Stomach (tissue), 9 donors: ENCODE data around the gene ZBTB2. TPM values are rescaled to one million over a fixed set of nuclear protein-coding genes. Genes with fewer than 3 reads are reported as not detected.
"Not testable (repeated sequence)": the region's sequence is repeated elsewhere in the genome, so short reads cannot be mapped to it uniquely, and the experiment has no call there.

ENCODE experiments used
- DNase-seq, 2 donors: peaks; one replicate each; pipeline versions ENCODE4 v3.0.0 to v3.0.0-alpha.2; 2013 to 2019
- H3K27ac ChIP-seq, 5 donors: fragments of 200-600 bp in 4 of 5; sonication (generic) in 4 of 5; one replicate each; pipeline ENCODE4 v1.5.1; 2013 to 2019; ENCODE audit warnings: mild to moderate bottlenecking in 1 of 5, moderate library complexity in 1 of 5
- H3K27me3 ChIP-seq, 3 donors: fragments of 200-600 bp; sonication (generic); one replicate each; pipeline ENCODE4 v1.5.1; 2017 to 2019; ENCODE audit warnings: mixed run types in 1 of 3
- H3K36me3 ChIP-seq, 4 donors: fragments of 200-600 bp; sonication (generic); 1 replicate in 3 of 4; 2 replicates in 1 of 4; pipeline ENCODE4 v1.5.1; 2016 to 2019
- H3K4me1 ChIP-seq, 4 donors: fragments of 200-600 bp; sonication (generic); one replicate each; pipeline ENCODE4 v1.5.1; 2016 to 2019
- H3K4me3 ChIP-seq, 4 donors: fragments of 200-600 bp; sonication (generic) in 3 of 4; one replicate each; pipeline ENCODE4 v1.5.1; 2016 to 2019; ENCODE audit warnings: mild to moderate bottlenecking in 1 of 4
- H3K9me3 ChIP-seq, 4 donors: fragments of 200-600 bp; sonication (generic); one replicate each; pipeline ENCODE4 v1.5.1; 2016 to 2019
- EP300 ChIP-seq: sonication (generic); formaldehyde crosslinking; IDR thresholded peaks from one replicate; pipeline ENCODE4 v1.6.1; 2017; ENCODE audit warnings: antibody characterized with exemption
- POLR2A ChIP-seq, 4 donors: fragments of 450-650 bp; IDR thresholded peaks; one replicate each; pipeline ENCODE4 v1.6.1; 2016; ENCODE audit warnings: antibody characterized with exemption in 4 of 4, control low read depth in 2 of 4, mild to moderate bottlenecking in 1 of 4, moderate library complexity in 1 of 4
- POLR2AphosphoS5 ChIP-seq, 3 donors: sonication (generic); formaldehyde crosslinking; IDR thresholded peaks; one replicate each; pipeline ENCODE4 v1.6.1; 2016; ENCODE audit warnings: antibody characterized with exemption in 3 of 3
- WGBS, 5 donors: extraction: QIAGEN DNeasy Blood & Tissue Kit in 3 of 5; methylation state at CpG; one replicate each; pipeline versions ENCODE4 v1.1.5 to v1.1.7; 2013 to 2018; 5-methylcytosine and 5-hydroxymethylcytosine counted together
- intact Hi-C: fragments of 100-400 bp; cut with DNase I; formaldehyde crosslinking; loops from one replicate; pipeline ENCODE4 v1.15.1; 2023; ENCODE audit warnings: low total_unique reads
- polyA plus RNA-seq, 3 donors: library from polyadenylated mRNA; stranded (reverse); fragments of 200-250 nt; gene quantifications; one replicate each; pipeline ENCODE4 v1.2.3, GENCODE V29; 2013
- total RNA-seq, 5 donors: library from RNA; depleted of rRNA; stranded (reverse); fragments of >200 nt; gene quantifications; one replicate each; pipeline versions ENCODE4 v1.1.0 to v1.2.3, GENCODE V29; 2014 to 2016
- TF ChIP-seq, protein P1 (sequence below), 7 experiments: fragments of 450-650 bp in 4 of 7; fragments of 200-600 bp in 3 of 7; sonication (generic) in 3 of 7; IDR thresholded peaks; one replicate each; pipeline ENCODE4 v1.5.1; 2016 to 2019; ENCODE audit warnings: antibody characterized with exemption in 7 of 7, control low read depth in 2 of 7, mild to moderate bottlenecking in 1 of 7
- donor health status: healthy with polysubstance abuse.
- donor health status: Bipolar disorder and iron deficiency.
- donor health status: healthy.

ZBTB2 gene
- total and polyA plus RNA-seq, 8 donors = 0.89 to 19.1 (median 7.5) TPM

DNA sequence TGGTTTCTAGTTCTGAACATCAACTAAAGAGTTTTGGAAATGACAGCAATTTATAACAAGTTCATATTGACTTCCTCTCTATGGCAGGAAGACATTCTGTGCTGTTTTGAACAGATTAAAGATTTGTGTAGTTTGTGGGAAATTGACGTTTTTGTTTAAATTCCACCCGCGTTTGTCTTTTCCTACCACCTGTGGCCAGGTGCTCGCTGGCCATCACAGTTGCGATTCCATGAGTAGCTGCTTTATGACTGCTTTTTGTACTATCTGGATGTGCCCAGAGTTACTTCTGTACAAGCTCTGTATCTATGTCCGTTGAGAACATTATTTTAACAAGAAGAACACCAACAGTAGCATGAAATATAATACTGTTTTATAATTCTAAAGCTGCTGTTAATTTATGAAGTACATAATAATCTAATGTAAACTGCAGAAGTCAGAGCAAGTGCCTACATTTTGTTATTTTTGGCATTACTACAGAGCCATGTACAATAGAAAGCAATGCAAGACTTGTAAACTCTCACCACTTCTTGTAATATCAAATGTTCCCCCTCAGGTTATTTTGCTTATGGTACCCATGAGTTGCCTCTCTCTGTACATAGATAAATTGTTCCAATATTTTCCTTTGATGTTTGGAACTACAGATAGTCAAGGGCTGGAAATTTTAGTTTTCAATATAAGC, 33.5 kb downstream of the ZBTB2 start:
- DNase-seq = no peak
- no peak overlapping the region for H3K4me3 ChIP-seq
- WGBS, 5 donors = 43 to 76% (median 61%) methylated on average over 6 of the region's 6 CpGs
- no peaks in the 10 kb centered on the region for H3K27me3 ChIP-seq
- no peak overlapping the region for H3K27ac ChIP-seq
- H3K4me1 ChIP-seq = peaks cover 0 to 15% (median 3%) of the 10 kb centered on the region in 4 donors
- intact Hi-C loops = no loop called here
- H3K36me3 ChIP-seq = peaks cover 3 to 52% (median 36%) of the 10 kb centered on the region in 4 donors
- TF ChIP-seq, protein P1, sequence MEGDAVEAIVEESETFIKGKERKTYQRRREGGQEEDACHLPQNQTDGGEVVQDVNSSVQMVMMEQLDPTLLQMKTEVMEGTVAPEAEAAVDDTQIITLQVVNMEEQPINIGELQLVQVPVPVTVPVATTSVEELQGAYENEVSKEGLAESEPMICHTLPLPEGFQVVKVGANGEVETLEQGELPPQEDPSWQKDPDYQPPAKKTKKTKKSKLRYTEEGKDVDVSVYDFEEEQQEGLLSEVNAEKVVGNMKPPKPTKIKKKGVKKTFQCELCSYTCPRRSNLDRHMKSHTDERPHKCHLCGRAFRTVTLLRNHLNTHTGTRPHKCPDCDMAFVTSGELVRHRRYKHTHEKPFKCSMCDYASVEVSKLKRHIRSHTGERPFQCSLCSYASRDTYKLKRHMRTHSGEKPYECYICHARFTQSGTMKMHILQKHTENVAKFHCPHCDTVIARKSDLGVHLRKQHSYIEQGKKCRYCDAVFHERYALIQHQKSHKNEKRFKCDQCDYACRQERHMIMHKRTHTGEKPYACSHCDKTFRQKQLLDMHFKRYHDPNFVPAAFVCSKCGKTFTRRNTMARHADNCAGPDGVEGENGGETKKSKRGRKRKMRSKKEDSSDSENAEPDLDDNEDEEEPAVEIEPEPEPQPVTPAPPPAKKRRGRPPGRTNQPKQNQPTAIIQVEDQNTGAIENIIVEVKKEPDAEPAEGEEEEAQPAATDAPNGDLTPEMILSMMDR (IDR thresholded peaks at IDR 0.05) = no peak
- TF ChIP-seq EP300 (no peak), POLR2A (IDR thresholded peaks at IDR 0.05) (no peak), POLR2AphosphoS5 (IDR thresholded peaks at IDR 0.05) (no peak)
- no peaks in the 10 kb centered on the region for H3K9me3 ChIP-seq

DNA sequence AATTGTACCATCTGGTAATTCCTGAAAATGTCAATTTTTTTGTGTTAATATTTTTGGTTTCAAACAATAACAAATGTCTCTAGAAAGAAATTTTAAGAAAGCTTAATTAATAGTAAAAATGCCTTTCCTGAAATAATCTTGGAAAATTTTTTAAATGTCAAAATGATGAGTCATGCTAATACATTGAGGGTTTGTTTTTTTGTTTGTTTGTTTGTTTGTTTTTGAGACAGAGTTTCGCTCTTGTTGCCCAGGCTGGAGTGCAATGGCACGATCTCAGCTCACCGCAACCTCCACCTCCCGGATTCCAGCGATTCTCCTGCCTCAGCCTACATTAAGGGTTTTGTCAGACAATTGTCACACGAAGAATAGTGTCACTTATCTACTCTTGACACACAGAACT, 34.4 kb downstream of the ZBTB2 start:
- Histone ChIP-seq H3K36me3 (peaks cover 3 to 49% (median 32%) of the 10 kb centered on the region in 4 donors), H3K4me1 (peaks cover 0 to 15% (median 3%) of the 10 kb centered on the region in 4 donors)
- 82 to 94% (median 89%) methylated on average over 6 of the region's 6 CpGs for WGBS, 5 donors
- intact Hi-C loops, H3K4me3 ChIP-seq, DNase-seq, H3K27me3 ChIP-seq, H3K9me3 ChIP-seq, H3K27ac ChIP-seq: not testable (repeated sequence)

DNA sequence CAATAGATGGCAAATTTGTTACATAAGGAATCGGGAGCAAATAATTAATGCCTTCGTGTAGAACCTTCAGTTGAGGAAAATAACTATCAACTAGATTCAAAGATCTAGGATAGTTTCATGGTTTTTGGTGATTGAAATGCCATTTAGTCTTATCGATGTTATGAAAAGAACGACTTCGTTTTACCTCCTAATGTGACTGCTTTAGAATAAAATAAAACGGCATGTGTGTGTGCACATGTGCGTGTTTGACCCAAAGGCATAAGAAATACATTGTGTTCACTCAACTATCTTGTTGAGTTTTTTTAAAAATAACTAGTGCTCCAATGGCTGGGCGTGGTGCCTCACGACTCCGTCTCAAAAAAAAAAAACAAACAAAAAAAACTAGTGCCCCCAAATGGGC, 37.6 kb downstream of the ZBTB2 start:
- Histone ChIP-seq H3K36me3 (peaks cover 0 to 65% (median 35%) of the 10 kb centered on the region in 4 donors), H3K4me3 (no peak overlapping the region), H3K27me3 (no peaks in the 10 kb centered on the region), H3K4me1 (peaks cover 0 to 15% (median 3%) of the 10 kb centered on the region in 4 donors), H3K27ac (no peak overlapping the region), H3K9me3 (no peaks in the 10 kb centered on the region)
- no peak for DNase-seq
- 90 to 95% (median 92%) methylated on average over 10 of the region's 10 CpGs for WGBS, 5 donors
- TF ChIP-seq POLR2A (IDR thresholded peaks at IDR 0.05) (no peak), EP300 (no peak), POLR2AphosphoS5 (IDR thresholded peaks at IDR 0.05) (no peak)
- TF ChIP-seq, protein P1 (IDR thresholded peaks at IDR 0.05) = no peak
- intact Hi-C loops = no loop called here

DNA sequence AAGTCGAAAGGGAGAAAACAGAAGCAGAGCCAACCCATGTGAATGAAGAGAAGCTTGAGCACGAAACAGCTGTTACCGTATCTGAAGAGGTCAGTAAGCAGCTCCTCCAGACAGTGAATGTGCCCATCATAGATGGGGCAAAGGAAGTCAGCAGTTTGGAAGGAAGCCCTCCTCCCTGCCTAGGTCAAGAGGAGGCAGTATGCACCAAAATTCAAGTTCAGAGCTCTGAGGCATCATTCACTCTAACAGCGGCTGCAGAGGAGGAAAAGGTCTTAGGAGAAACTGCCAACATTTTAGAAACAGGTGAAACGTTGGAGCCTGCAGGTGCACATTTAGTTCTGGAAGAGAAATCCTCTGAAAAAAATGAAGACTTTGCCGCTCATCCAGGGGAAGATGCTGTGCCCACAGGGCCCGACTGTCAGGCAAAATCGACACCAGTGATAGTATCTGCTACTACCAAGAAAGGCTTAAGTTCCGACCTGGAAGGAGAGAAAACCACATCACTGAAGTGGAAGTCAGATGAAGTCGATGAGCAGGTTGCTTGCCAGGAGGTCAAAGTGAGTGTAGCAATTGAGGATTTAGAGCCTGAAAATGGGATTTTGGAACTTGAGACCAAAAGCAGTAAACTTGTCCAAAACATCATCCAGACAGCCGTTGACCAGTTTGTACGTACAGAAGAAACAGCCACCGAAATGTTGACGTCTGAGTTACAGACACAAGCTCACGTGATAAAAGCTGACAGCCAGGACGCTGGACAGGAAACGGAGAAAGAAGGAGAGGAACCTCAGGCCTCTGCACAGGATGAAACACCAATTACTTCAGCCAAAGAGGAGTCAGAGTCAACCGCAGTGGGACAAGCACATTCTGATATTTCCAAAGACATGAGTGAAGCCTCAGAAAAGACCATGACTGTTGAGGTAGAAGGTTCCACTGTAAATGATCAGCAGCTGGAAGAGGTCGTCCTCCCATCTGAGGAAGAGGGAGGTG, 38.7 kb downstream of the ZBTB2 start:
- Histone ChIP-seq H3K27me3 (no peaks in the 10 kb centered on the region), H3K9me3 (no peaks in the 10 kb centered on the region), H3K4me1 (peaks cover 0 to 10% (median 2%) of the 10 kb centered on the region in 4 donors), H3K27ac (no peak overlapping the region), H3K4me3 (no peak overlapping the region), H3K36me3 (peaks cover 0 to 66% (median 36%) of the 10 kb centered on the region in 4 donors)
- intact Hi-C loops = no loop called here
- 83 to 88% (median 86%) methylated on average over 19 of the region's 19 CpGs for WGBS, 5 donors
- TF ChIP-seq POLR2A (IDR thresholded peaks at IDR 0.05) (no peak), EP300 (no peak), POLR2AphosphoS5 (IDR thresholded peaks at IDR 0.05) (no peak)
- TF ChIP-seq, protein P1 (IDR thresholded peaks at IDR 0.05) = no peak
- no peak for DNase-seq
